GM23338 (cell line): ENCODE data around the gene TMEM163.

Experiments used
- EZH2 ChIP-seq: fragments of 200-600 bp; sonication (generic); IDR thresholded peaks from one replicate; pipeline ENCODE4 v1.8.0; 2017; ENCODE audit warnings: antibody characterized with exemption, mild to moderate bottlenecking, low read depth; ENCODE audit not compliant: unreplicated experiment
- POLR2AphosphoS5 ChIP-seq: IDR thresholded peaks from 2 replicates; pipeline ENCODE4 v1.6.1; 2016; ENCODE audit warnings: antibody characterized with exemption, low read depth
- TF ChIP-seq, protein P1 (sequence below), 2 experiments: fragments of 200-600 bp in 1 of 2; sonication (generic) in 1 of 2; conservative IDR thresholded peaks; 2 replicates each; pipeline versions ENCODE4 v1.5.1 to v1.6.1; 2016 to 2017; ENCODE audit warnings: antibody characterized with exemption in 2 of 2, low read depth in 2 of 2, mild to moderate bottlenecking in 2 of 2, moderate library complexity in 1 of 2

DNA sequence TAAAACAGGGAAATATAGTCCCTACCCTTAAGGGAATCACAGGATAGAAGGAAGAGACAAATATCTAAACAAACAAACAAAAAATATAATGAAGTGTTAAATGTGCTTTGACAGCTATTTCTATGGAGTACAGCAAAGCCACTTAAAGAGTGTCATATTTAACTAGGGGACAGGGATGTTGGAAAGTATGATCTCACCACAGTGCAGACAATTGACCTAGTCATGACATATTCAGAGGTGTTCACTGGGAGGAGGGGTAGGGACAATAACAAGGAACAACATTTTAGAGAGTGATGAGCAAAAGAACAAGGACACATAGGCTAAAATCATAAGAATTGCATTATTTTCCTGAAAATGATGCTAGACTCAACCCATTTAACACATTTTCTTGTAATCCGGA lies 107.5 kb downstream of the TMEM163 start:
- TF ChIP-seq, protein P1, sequence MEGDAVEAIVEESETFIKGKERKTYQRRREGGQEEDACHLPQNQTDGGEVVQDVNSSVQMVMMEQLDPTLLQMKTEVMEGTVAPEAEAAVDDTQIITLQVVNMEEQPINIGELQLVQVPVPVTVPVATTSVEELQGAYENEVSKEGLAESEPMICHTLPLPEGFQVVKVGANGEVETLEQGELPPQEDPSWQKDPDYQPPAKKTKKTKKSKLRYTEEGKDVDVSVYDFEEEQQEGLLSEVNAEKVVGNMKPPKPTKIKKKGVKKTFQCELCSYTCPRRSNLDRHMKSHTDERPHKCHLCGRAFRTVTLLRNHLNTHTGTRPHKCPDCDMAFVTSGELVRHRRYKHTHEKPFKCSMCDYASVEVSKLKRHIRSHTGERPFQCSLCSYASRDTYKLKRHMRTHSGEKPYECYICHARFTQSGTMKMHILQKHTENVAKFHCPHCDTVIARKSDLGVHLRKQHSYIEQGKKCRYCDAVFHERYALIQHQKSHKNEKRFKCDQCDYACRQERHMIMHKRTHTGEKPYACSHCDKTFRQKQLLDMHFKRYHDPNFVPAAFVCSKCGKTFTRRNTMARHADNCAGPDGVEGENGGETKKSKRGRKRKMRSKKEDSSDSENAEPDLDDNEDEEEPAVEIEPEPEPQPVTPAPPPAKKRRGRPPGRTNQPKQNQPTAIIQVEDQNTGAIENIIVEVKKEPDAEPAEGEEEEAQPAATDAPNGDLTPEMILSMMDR (conservative IDR thresholded peaks at IDR 0.05; ENCODE audit: low read depth in 2 of 2) = no peak
- TF ChIP-seq EZH2 (no peak), POLR2AphosphoS5 (no peak)
